ENCODE results near the gene GPR15.

- no peak for TF ChIP-seq CTCF (IDR thresholded peaks at IDR 0.05)
- TF ChIP-seq POLR2A (IDR thresholded peaks at IDR 0.05): no peak
These were observed 18.7 kb upstream of the GPR15 start for GRCh38 chr3:98513091-98513511.
